H9 (cell line): ENCODE data around the gene MYO5B. TPM values are rescaled to one million over a fixed set of nuclear protein-coding genes. Genes with fewer than 3 reads are reported as not detected.

Source experiments
- DNase-seq: peaks from one replicate; pipeline ENCODE4 v3.0.0-alpha.2; 2017
- H2AFZ ChIP-seq: one replicate; pipeline ENCODE4 v1.6.1; 2013; ENCODE audit warnings: mild to moderate bottlenecking, low read length, control low read depth, moderate library complexity
- H2AK5ac ChIP-seq: 2 replicates; pipeline ENCODE4 v1.6.1; 2013; ENCODE audit warnings: low read length, control low read depth, mixed read lengths; ENCODE audit not compliant: insufficient read length
- H2BK120ac ChIP-seq: one replicate; pipeline ENCODE4 v1.6.1; 2013; ENCODE audit warnings: low read depth, mild to moderate bottlenecking, low read length, control low read depth, inconsistent platforms; ENCODE audit not compliant: poor library complexity, severe bottlenecking
- H2BK12ac ChIP-seq: 2 replicates; pipeline ENCODE4 v1.6.1; 2013; ENCODE audit warnings: low read length, control low read depth, mixed read lengths, low read depth; ENCODE audit not compliant: insufficient read length
- H2BK15ac ChIP-seq: 2 replicates; pipeline ENCODE4 v1.6.1; 2013; ENCODE audit warnings: low read depth, low read length, control low read depth
- H2BK20ac ChIP-seq: one replicate; pipeline ENCODE4 v1.6.1; 2013; ENCODE audit warnings: low read depth, mild to moderate bottlenecking, low read length, control low read depth, inconsistent platforms; ENCODE audit not compliant: poor library complexity, severe bottlenecking
- H2BK5ac ChIP-seq: 2 replicates; pipeline ENCODE4 v1.6.1; 2013; ENCODE audit warnings: low read length, control low read depth, mixed read lengths; ENCODE audit not compliant: insufficient read length
- H3K14ac ChIP-seq: 2 replicates; pipeline ENCODE4 v1.6.1; 2013; ENCODE audit warnings: low read length, control low read depth; ENCODE audit not compliant: insufficient read depth
- H3K18ac ChIP-seq: 2 replicates; pipeline ENCODE4 v1.6.1; 2013; ENCODE audit warnings: low read depth, mild to moderate bottlenecking, mixed read lengths, low read length, control low read depth; ENCODE audit not compliant: insufficient read length
- H3K23ac ChIP-seq: 2 replicates; pipeline ENCODE4 v1.6.1; 2013; ENCODE audit warnings: low read length, control low read depth, mixed read lengths, low read depth; ENCODE audit not compliant: insufficient read length
- H3K23me2 ChIP-seq: 2 replicates; pipeline ENCODE4 v1.6.1; 2013; ENCODE audit warnings: low read depth, mild to moderate bottlenecking, mixed read lengths, low read length, control low read depth; ENCODE audit not compliant: insufficient read length, poor library complexity, severe bottlenecking
- H3K27ac ChIP-seq: 2 replicates; pipeline ENCODE4 v1.5.1; 2013; ENCODE audit warnings: low read length, control low read depth, mixed read lengths, low read depth; ENCODE audit not compliant: insufficient read length
- H3K27me3 ChIP-seq: 2 replicates; pipeline ENCODE4 v1.6.1; 2013; ENCODE audit warnings: low read length, control low read depth, inconsistent platforms; ENCODE audit not compliant: insufficient read depth
- H3K4ac ChIP-seq: 2 replicates; pipeline ENCODE4 v1.6.1; 2013; ENCODE audit warnings: low read depth, mild to moderate bottlenecking, control low read depth, inconsistent platforms, low read length, moderate library complexity
- H3K4me1 ChIP-seq: 2 replicates; pipeline ENCODE4 v1.6.1; 2013; ENCODE audit warnings: low read length, control low read depth, inconsistent platforms; ENCODE audit not compliant: insufficient read depth
- H3K4me2 ChIP-seq: 2 replicates; pipeline ENCODE4 v1.6.1; 2013; ENCODE audit warnings: low read length, control low read depth, mixed read lengths; ENCODE audit not compliant: insufficient read length, insufficient read depth
- H3K56ac ChIP-seq: 2 replicates; pipeline ENCODE4 v1.6.1; 2013; ENCODE audit warnings: low read depth, mild to moderate bottlenecking, mixed read lengths, low read length, control low read depth; ENCODE audit not compliant: insufficient read length
- H3K79me1 ChIP-seq: 2 replicates; pipeline ENCODE4 v1.6.1; 2013; ENCODE audit warnings: low read depth, mild to moderate bottlenecking, moderate library complexity, low read length, control low read depth, inconsistent platforms; ENCODE audit not compliant: insufficient read depth, poor library complexity, severe bottlenecking
- H3K79me2 ChIP-seq: 2 replicates; pipeline ENCODE4 v1.6.1; 2013; ENCODE audit warnings: low read length, control low read depth, inconsistent platforms; ENCODE audit not compliant: insufficient read depth
- H3K9ac ChIP-seq: 2 replicates; pipeline ENCODE4 v1.6.1; 2013; ENCODE audit warnings: low read length, control low read depth, mixed read lengths; ENCODE audit not compliant: insufficient read length; ENCODE audit errors: extremely low read depth
- H3K9me3 ChIP-seq: one replicate; pipeline ENCODE4 v1.6.1; 2013; ENCODE audit warnings: low read depth, low read length, inconsistent platforms; ENCODE audit not compliant: control insufficient read depth
- H3T11ph ChIP-seq: one replicate; pipeline ENCODE4 v1.6.1; 2013; ENCODE audit warnings: mild to moderate bottlenecking, low read length, control low read depth, inconsistent platforms
- H4K20me1 ChIP-seq: one replicate; pipeline ENCODE4 v1.6.1; 2013; ENCODE audit not compliant: control insufficient read depth, insufficient read length, insufficient read depth
- H4K5ac ChIP-seq: 2 replicates; pipeline ENCODE4 v1.6.1; 2013; ENCODE audit warnings: low read depth, mild to moderate bottlenecking, mixed read lengths, low read length, control low read depth; ENCODE audit not compliant: insufficient read length
- H4K8ac ChIP-seq: replicated peaks from 2 replicates; pipeline ENCODE4 v1.6.1; 2013; ENCODE audit warnings: low read length, control low read depth, mixed read lengths, low read depth; ENCODE audit not compliant: insufficient read length
- H4K91ac ChIP-seq: 2 replicates; pipeline ENCODE4 v1.6.1; 2013; ENCODE audit warnings: low read depth, mild to moderate bottlenecking, moderate library complexity, mixed read lengths, low read length, control low read depth; ENCODE audit not compliant: insufficient read length
- H3K27ac Mint-ChIP-seq, 3 experiments: 2 replicates in 2 of 3; 3 replicates in 1 of 3; pipeline ENCODE4 v1.8.0; 2020 to 2021; ENCODE audit warnings: mixed read lengths in 3 of 3, mild to moderate bottlenecking in 1 of 3, moderate library complexity in 1 of 3
- H3K27me3 Mint-ChIP-seq: 2 replicates; pipeline ENCODE4 v1.8.0; 2021; ENCODE audit warnings: low read depth, mild to moderate bottlenecking, moderate library complexity, mixed read lengths
- H3K36me3 Mint-ChIP-seq, 3 experiments: 2 replicates in 2 of 3; 3 replicates in 1 of 3; pipeline ENCODE4 v1.8.0; 2020 to 2021; ENCODE audit warnings: low read depth in 3 of 3, mixed read lengths in 3 of 3; ENCODE audit not compliant: insufficient read depth in 1 of 3
- H3K4me1 Mint-ChIP-seq, 2 experiments: 2 replicates each; pipeline ENCODE4 v1.8.0; 2020; ENCODE audit warnings: mixed read lengths in 2 of 2
- H3K4me3 Mint-ChIP-seq, 2 experiments: 2 replicates in 1 of 2; 3 replicates in 1 of 2; pipeline ENCODE4 v1.8.0; 2020 to 2021; ENCODE audit warnings: mild to moderate bottlenecking in 2 of 2, mixed read lengths in 2 of 2, moderate library complexity in 1 of 2
- H3K9me3 Mint-ChIP-seq, 2 experiments: 2 replicates in 1 of 2; 3 replicates in 1 of 2; pipeline ENCODE4 v1.8.0; 2020; ENCODE audit warnings: mild to moderate bottlenecking in 2 of 2, mixed read lengths in 2 of 2, moderate library complexity in 1 of 2
- WGBS: extraction: QIAGEN DNeasy Blood & Tissue Kit; methylation state at CpG from one replicate; pipeline ENCODE4 v1.1.7; 2013; ENCODE audit warnings: missing lambda C conversion rate, low lambda C conversion rate, mixed read lengths; ENCODE audit not compliant: insufficient read length; ENCODE audit errors: extremely low coverage; 5-methylcytosine and 5-hydroxymethylcytosine counted together
- total RNA-seq: library from RNA; stranded (reverse); gene quantifications from 2 replicates; pipeline ENCODE4 v1.2.1, GENCODE V29; 2021
- TF ChIP-seq, protein P1 (sequence below): fragments of 200-600 bp; sonication (generic); conservative IDR thresholded peaks from 3 replicates; pipeline ENCODE4 v1.8.0; 2021; ENCODE audit warnings: antibody characterized with exemption, mild to moderate bottlenecking

MYO5B gene
- total RNA-seq, 1 experiment from 2014 or later: 9.3 TPM

DNA sequence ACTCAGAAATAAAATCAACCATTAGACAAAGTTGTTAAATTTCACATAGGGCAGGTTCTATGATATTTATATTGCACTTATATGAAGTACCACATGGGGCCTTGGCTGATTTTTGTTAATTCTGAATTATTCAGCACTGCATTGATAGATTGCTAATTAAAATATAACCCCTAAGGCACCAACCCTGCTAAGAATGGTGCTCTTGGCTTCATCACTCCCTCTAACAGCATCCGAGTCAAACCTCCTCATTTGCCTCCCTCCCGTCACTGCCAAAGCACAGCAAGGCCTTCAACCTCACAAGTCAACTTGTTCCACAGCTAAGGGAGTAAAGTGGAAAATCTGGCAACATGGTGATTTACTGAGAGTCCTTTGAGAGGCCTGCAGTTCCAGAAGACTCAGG, 27.0 kb downstream of the MYO5B start:
- WGBS: no CpG with 5 or more reads among the region's 2 CpGs
- H3K27me3 Mint-ChIP-seq: peaks cover 1% of the 10 kb centered on the region; the same call in 1 of the 2 replicates
- no peak overlapping the region for H4K91ac ChIP-seq

More for the DNA sequence above, 27.0 kb downstream of the MYO5B start:
- peaks cover 5% of the 10 kb centered on the region; the same call in 1 of the 2 replicates for H3K4me1 ChIP-seq
- no peaks in the 10 kb centered on the region for H3K9me3 Mint-ChIP-seq
- no peak overlapping the region for H3K56ac ChIP-seq
- DNase-seq: no peak
- H3T11ph ChIP-seq: no peak overlapping the region
- H2BK5ac ChIP-seq: no peak overlapping the region
- H3K23ac ChIP-seq: no peak overlapping the region
- H3K27ac Mint-ChIP-seq: no peak overlapping the region
- TF ChIP-seq, protein P1, sequence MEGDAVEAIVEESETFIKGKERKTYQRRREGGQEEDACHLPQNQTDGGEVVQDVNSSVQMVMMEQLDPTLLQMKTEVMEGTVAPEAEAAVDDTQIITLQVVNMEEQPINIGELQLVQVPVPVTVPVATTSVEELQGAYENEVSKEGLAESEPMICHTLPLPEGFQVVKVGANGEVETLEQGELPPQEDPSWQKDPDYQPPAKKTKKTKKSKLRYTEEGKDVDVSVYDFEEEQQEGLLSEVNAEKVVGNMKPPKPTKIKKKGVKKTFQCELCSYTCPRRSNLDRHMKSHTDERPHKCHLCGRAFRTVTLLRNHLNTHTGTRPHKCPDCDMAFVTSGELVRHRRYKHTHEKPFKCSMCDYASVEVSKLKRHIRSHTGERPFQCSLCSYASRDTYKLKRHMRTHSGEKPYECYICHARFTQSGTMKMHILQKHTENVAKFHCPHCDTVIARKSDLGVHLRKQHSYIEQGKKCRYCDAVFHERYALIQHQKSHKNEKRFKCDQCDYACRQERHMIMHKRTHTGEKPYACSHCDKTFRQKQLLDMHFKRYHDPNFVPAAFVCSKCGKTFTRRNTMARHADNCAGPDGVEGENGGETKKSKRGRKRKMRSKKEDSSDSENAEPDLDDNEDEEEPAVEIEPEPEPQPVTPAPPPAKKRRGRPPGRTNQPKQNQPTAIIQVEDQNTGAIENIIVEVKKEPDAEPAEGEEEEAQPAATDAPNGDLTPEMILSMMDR: no peak
- no peak overlapping the region for H3K4me2 ChIP-seq
- H2BK20ac ChIP-seq: no peak overlapping the region
- no peak overlapping the region for H4K8ac ChIP-seq
- no peak overlapping the region for H4K5ac ChIP-seq
- no peaks in the 10 kb centered on the region for H3K27me3 ChIP-seq
- no peaks in the 10 kb centered on the region for H3K23me2 ChIP-seq
- no peak overlapping the region for H2AFZ ChIP-seq
- no peaks in the 10 kb centered on the region for H4K20me1 ChIP-seq
- no peaks in the 10 kb centered on the region for H3K79me1 ChIP-seq
- H3K27ac ChIP-seq: no peak overlapping the region
- H3K4ac ChIP-seq: no peak overlapping the region
- no peak overlapping the region for H3K14ac ChIP-seq
- H2BK120ac ChIP-seq: no peak overlapping the region
- no peak overlapping the region for H2BK12ac ChIP-seq
- H2BK15ac ChIP-seq: no peak overlapping the region
- no peak overlapping the region for H3K18ac ChIP-seq
- no peaks in the 10 kb centered on the region for H3K9me3 ChIP-seq
- H3K36me3 Mint-ChIP-seq: no peaks in the 10 kb centered on the region
- H3K9ac ChIP-seq: no peak overlapping the region
- no peak overlapping the region for H2AK5ac ChIP-seq
- H3K4me3 Mint-ChIP-seq: no peak overlapping the region
- peaks cover 12 to 15% of the 10 kb centered on the region in 2 experiments for H3K4me1 Mint-ChIP-seq
- no peaks in the 10 kb centered on the region for H3K79me2 ChIP-seq
